MM.1S (cell line): Measurements from ENCODE around the gene ANXA11.

Experiments used
- DNase-seq: peaks from one replicate; pipeline ENCODE4 v3.0.0-alpha.2; 2015
- H2AFZ ChIP-seq: fragments of 300-600 bp; sonication (generic); 2 replicates; pipeline ENCODE4 v1.6.0; 2016; ENCODE audit warnings: antibody characterized with exemption, low read length
- H3F3A ChIP-seq: fragments of 300-600 bp; sonication (generic); 2 replicates; pipeline ENCODE4 v1.6.1; 2016; ENCODE audit warnings: mild to moderate bottlenecking, antibody characterized with exemption, low read length, moderate library complexity, mixed read lengths; ENCODE audit not compliant: insufficient read depth
- H3K27ac ChIP-seq: fragments of 300-600 bp; sonication (generic); 2 replicates; pipeline ENCODE4 v1.5.1; 2016; ENCODE audit warnings: mild to moderate bottlenecking, low read length
- H3K27me3 ChIP-seq: fragments of 300-600 bp; sonication (generic); replicated peaks from 2 replicates; pipeline ENCODE4 v1.6.0; 2016; ENCODE audit warnings: low read length; ENCODE audit not compliant: insufficient read depth
- H3K36me3 ChIP-seq: fragments of 300-600 bp; sonication (generic); replicated peaks from 2 replicates; pipeline ENCODE4 v1.6.1; 2016; ENCODE audit warnings: mild to moderate bottlenecking, low read length, mixed read lengths; ENCODE audit not compliant: insufficient read depth
- H3K4me1 ChIP-seq: fragments of 300-600 bp; sonication (generic); 2 replicates; pipeline ENCODE4 v1.6.1; 2016; ENCODE audit warnings: low read length, mixed read lengths
- H3K4me2 ChIP-seq: fragments of 300-600 bp; sonication (generic); 2 replicates; pipeline ENCODE4 v1.6.0; 2016; ENCODE audit warnings: low read depth, low read length
- H3K4me3 ChIP-seq: fragments of 300-600 bp; sonication (generic); 2 replicates; pipeline ENCODE4 v1.5.1; 2016; ENCODE audit warnings: low read length, mixed read lengths
- H3K79me2 ChIP-seq: fragments of 300-600 bp; sonication (generic); 2 replicates; pipeline ENCODE4 v1.6.1; 2016; ENCODE audit warnings: mixed run types, low read length, mixed read lengths
- H3K9ac ChIP-seq: fragments of 300-600 bp; sonication (generic); 2 replicates; pipeline ENCODE4 v1.6.1; 2016; ENCODE audit warnings: low read length, mixed read lengths
- H3K9me2 ChIP-seq: fragments of 300-600 bp; sonication (generic); replicated peaks from 2 replicates; pipeline ENCODE4 v1.6.1; 2016; ENCODE audit warnings: mild to moderate bottlenecking, low read length, mixed read lengths; ENCODE audit not compliant: insufficient read depth
- H3K9me3 ChIP-seq: fragments of 300-600 bp; sonication (generic); replicated peaks from 2 replicates; pipeline ENCODE4 v1.6.1; 2016; ENCODE audit warnings: mild to moderate bottlenecking, low read length, mixed read lengths; ENCODE audit not compliant: insufficient read depth
- H4K20me1 ChIP-seq: fragments of 300-600 bp; sonication (generic); 2 replicates; pipeline ENCODE4 v1.6.1; 2016; ENCODE audit warnings: mild to moderate bottlenecking, low read length, moderate library complexity, mixed read lengths; ENCODE audit not compliant: insufficient read depth
- EZH2 ChIP-seq: fragments of 300-600 bp; sonication (generic); optimal IDR thresholded peaks from 2 replicates; pipeline ENCODE3; 2017; ENCODE audit warnings: low read depth, mild to moderate bottlenecking, antibody characterized with exemption, low read length, mixed read lengths
- EZH2phosphoT487 ChIP-seq: fragments of 300-600 bp; sonication (generic); IDR thresholded peaks from 2 replicates; pipeline ENCODE4 v1.6.1; 2018; ENCODE audit warnings: antibody characterized with exemption, low read length
- TF ChIP-seq, protein P1 (sequence below): fragments of 300-600 bp; sonication (generic); IDR thresholded peaks from 2 replicates; pipeline ENCODE4 v1.5.1; 2016; ENCODE audit warnings: antibody characterized with exemption, low read length, mixed read lengths

The ANXA11 gene

GRCh38 chr10:80200687-80201086, 4.7 kb downstream of the ANXA11 start:
- H3K27ac ChIP-seq, result no peak overlapping the region
- H3K36me3 ChIP-seq, result no peaks in the 10 kb centered on the region

DNA sequence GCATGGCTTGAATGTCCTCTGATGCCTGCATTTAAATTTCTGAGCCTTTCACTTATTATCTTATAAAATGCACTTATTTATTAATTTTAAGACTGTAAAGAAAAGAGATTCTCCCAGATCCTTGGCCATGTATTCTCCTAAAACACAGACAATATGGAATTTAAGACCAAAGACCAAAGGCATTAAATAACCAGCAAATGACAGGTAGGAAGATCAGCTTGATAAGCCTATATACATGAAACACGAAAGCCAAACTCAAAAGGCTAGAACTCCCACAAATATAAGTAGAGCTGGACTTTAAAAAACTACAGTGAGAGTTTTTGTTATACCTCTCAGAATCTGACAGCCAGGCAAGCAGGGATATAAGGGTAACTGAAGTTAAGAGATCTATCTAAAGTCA, 5.1 kb downstream of the ANXA11 start:
- no peak overlapping the region for H3K9ac ChIP-seq
- TF ChIP-seq EZH2 (no peak), EZH2phosphoT487 (no peak)
- TF ChIP-seq, protein P1, sequence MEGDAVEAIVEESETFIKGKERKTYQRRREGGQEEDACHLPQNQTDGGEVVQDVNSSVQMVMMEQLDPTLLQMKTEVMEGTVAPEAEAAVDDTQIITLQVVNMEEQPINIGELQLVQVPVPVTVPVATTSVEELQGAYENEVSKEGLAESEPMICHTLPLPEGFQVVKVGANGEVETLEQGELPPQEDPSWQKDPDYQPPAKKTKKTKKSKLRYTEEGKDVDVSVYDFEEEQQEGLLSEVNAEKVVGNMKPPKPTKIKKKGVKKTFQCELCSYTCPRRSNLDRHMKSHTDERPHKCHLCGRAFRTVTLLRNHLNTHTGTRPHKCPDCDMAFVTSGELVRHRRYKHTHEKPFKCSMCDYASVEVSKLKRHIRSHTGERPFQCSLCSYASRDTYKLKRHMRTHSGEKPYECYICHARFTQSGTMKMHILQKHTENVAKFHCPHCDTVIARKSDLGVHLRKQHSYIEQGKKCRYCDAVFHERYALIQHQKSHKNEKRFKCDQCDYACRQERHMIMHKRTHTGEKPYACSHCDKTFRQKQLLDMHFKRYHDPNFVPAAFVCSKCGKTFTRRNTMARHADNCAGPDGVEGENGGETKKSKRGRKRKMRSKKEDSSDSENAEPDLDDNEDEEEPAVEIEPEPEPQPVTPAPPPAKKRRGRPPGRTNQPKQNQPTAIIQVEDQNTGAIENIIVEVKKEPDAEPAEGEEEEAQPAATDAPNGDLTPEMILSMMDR, result no peak

More at GRCh38 chr10:80200687-80201086, 4.7 kb downstream of the ANXA11 start:
- TF ChIP-seq EZH2 (no peak), EZH2phosphoT487 (no peak)
- TF ChIP-seq, protein P1, result no peak
- Histone ChIP-seq H3K4me3 (no peak overlapping the region), H3K27me3 (no peaks in the 10 kb centered on the region), H3K4me1 (peaks cover 51% of the 10 kb centered on the region), H4K20me1 (no peaks in the 10 kb centered on the region), H3K9me3 (no peaks in the 10 kb centered on the region), H3K4me2 (no peak overlapping the region), H3F3A (peaks cover 55% of the 10 kb centered on the region), H3K79me2 (peaks cover 91% of the 10 kb centered on the region), H3K9ac (no peak overlapping the region), H2AFZ (no peak overlapping the region), H3K9me2 (no peaks in the 10 kb centered on the region)
- DNase-seq, result no peak

GRCh38 chr10:80199828-80200227, 5.5 kb downstream of the ANXA11 start:
- Histone ChIP-seq H3K9ac (no peak overlapping the region), H3K9me3 (no peaks in the 10 kb centered on the region), H3K9me2 (no peaks in the 10 kb centered on the region), H3F3A (peaks cover 63% of the 10 kb centered on the region), H3K36me3 (no peaks in the 10 kb centered on the region), H3K4me2 (no peak overlapping the region), H3K4me1 (peaks cover 60% of the 10 kb centered on the region), H3K79me2 (peaks cover 94% of the 10 kb centered on the region), H3K4me3 (no peak overlapping the region), H2AFZ (no peak overlapping the region), H3K27me3 (no peaks in the 10 kb centered on the region), H4K20me1 (no peaks in the 10 kb centered on the region), H3K27ac (no peak overlapping the region)
- TF ChIP-seq EZH2, result no peak
- TF ChIP-seq, protein P1, result no peak
- no peak for TF ChIP-seq EZH2phosphoT487
- DNase-seq, result no peak

More for the DNA sequence above, 5.1 kb downstream of the ANXA11 start:
- no peaks in the 10 kb centered on the region for H4K20me1 ChIP-seq
- H3K9me3 ChIP-seq, result no peaks in the 10 kb centered on the region
- peaks cover 55% of the 10 kb centered on the region for H3K4me1 ChIP-seq
- H2AFZ ChIP-seq, result no peak overlapping the region
- no peak overlapping the region for H3K27ac ChIP-seq
- peaks cover 94% of the 10 kb centered on the region for H3K79me2 ChIP-seq
- H3K36me3 ChIP-seq, result no peaks in the 10 kb centered on the region
- H3F3A ChIP-seq, result peaks cover 59% of the 10 kb centered on the region
- no peaks in the 10 kb centered on the region for H3K9me2 ChIP-seq
- no peak overlapping the region for H3K4me3 ChIP-seq
- no peak for DNase-seq
- H3K27me3 ChIP-seq, result no peaks in the 10 kb centered on the region
- H3K4me2 ChIP-seq, result no peak overlapping the region
